Epithelial cell of prostate (primary cell): ENCODE measurements around the gene RYR3.

Source experiments
- DNase-seq: peaks from one replicate; pipeline ENCODE4 v3.0.0-alpha.2; 2011; ENCODE audit warnings: low read depth, low spot score
- H3K27ac ChIP-seq: fragments of 450-650 bp; 2 replicates; pipeline ENCODE4 v1.5.1; 2017; ENCODE audit warnings: mild to moderate bottlenecking

The RYR3 gene

GRCh38 chr15:33317896-33318295 lies 7.1 kb downstream of the RYR3 start:
- DNase-seq = no peak
- no peak overlapping the region for H3K27ac ChIP-seq

DNA sequence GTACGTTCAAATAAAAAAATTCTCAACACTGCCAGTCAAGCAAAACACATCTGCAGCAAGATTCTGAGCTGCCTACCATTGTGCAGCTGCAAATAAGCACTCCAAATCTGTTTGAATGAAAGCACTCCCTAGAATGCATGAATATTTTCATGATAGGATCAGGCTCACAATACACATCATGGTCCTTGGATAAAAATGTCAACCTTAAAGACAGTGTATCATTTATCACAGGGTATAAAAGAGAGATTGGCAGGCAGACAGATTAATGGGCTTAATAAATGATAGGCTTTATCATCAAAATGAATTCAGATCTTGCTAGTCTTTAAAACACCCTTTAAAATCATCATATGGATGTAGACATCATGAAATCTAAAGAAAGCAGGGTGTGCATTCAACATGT lies 9.2 kb downstream of the RYR3 start:
- no peak for DNase-seq
- no peak overlapping the region for H3K27ac ChIP-seq

DNA sequence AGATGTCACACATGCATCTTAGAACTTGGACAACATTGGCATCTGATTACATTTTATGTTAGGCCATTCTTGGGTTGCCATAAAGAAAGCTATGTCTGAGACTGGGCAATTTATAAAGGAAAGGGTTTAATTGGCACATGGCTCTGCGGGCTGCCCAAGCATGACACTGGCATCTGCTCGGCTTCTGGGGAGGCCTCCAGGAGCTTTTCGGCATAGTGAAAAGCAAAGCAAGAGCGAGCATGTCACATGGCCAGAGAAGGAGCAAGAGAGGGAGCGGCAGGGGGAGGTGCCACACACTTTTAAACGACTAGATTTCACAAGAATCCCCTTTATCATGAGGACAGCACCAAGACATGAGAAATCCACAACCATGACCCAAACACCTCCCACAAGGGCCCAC lies 11.3 kb downstream of the RYR3 start:
- no peak for DNase-seq
- H3K27ac ChIP-seq = no peak overlapping the region

DNA sequence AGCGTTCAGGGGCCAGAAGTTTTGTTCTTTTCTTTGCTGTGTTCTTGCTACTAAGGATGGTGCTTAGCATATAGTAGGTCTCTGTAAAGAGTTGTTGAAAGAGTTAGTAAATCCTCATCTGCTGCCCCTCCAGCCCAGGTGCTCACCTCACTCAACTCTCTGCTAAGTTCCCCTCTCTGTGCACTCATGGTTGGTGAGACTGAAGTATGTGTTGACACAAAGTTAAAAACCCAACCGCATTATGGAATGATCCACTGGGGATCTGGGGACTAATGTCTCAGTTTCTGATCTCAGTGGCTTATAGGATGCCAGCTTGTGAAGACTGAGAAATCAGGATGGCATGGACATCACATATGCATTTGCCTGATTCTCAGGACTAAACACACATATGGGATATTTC lies 13.8 kb downstream of the RYR3 start:
- no peak for DNase-seq
- no peak overlapping the region for H3K27ac ChIP-seq

GRCh38 chr15:33326908-33327307 lies 16.1 kb downstream of the RYR3 start:
- no peak overlapping the region for H3K27ac ChIP-seq
- no peak for DNase-seq

- DNase-seq = no peak
- no peak overlapping the region for H3K27ac ChIP-seq
Measured at GRCh38 chr15:33328106-33328505, 17.3 kb downstream of the RYR3 start.

- no peak for DNase-seq
- no peak overlapping the region for H3K27ac ChIP-seq
Measured at GRCh38 chr15:33329457-33329856, 18.7 kb downstream of the RYR3 start.

DNA sequence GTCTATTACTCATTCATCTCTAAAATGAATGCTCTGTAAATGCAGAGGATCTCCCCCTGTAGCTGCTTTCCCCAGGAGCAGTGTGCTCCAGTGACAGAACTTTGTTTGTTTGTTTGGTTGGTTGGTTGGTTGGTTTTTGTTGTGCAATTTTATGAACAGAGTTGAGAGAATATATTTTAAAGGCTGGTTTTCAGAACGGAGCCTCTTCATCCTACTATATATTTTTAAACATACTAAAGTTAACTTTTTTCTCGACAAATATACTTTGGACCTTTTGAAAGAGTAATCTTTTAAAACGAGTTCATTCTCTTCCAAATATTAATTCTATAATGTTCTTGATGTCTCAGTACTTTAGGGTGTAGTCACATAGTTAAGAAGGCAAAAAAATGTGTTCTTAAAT lies 20.2 kb downstream of the RYR3 start:
- no peak overlapping the region for H3K27ac ChIP-seq
- no peak for DNase-seq

- H3K27ac ChIP-seq = no peak overlapping the region
- DNase-seq = no peak
Measured at GRCh38 chr15:33341953-33342352, 31.2 kb downstream of the RYR3 start.

DNA sequence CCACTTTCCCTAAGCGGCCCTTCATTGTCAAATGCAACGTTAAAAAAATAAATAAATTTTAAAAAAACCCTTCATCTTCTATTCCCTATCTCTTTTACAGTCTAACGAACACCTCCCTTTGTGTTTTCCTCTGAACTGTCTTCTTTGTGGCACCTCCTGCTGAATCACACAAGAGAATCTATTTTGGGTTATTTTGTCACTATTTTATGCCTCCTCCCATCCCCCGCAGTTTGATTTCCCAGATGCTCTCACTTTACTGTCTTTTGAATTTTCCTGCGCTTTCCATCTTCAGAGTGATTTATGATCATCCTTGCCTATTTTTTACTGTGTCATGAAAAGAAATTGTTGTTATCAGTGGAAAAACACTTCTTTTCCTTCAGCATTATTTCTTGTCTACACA lies 32.5 kb downstream of the RYR3 start:
- H3K27ac ChIP-seq = no peak overlapping the region
- no peak for DNase-seq

GRCh38 chr15:33344111-33344510 lies 33.3 kb downstream of the RYR3 start:
- no peak for DNase-seq
- H3K27ac ChIP-seq = no peak overlapping the region

GRCh38 chr15:33344530-33344929 lies 33.8 kb downstream of the RYR3 start:
- H3K27ac ChIP-seq = no peak overlapping the region
- no peak for DNase-seq

DNA sequence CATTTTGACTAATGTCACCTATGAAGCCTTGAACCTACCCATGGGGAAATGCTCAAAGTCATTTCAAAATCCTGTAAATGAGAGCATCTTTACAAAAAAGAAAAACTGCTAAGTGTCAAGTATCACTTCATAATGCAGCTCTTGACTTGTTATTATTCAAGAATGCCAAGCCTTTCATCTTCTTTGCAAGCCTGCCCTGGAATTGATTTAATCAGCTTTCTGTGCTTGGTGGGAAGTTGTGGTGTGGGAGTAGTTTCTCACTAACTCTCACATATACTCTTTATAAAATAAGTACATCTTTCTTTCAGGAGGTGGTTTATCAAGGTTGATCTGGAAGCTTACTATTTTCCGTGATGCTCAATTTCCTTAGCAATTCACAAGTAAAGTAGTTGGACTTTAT lies 43.6 kb downstream of the RYR3 start:
- no peak overlapping the region for H3K27ac ChIP-seq
- DNase-seq = no peak

DNA sequence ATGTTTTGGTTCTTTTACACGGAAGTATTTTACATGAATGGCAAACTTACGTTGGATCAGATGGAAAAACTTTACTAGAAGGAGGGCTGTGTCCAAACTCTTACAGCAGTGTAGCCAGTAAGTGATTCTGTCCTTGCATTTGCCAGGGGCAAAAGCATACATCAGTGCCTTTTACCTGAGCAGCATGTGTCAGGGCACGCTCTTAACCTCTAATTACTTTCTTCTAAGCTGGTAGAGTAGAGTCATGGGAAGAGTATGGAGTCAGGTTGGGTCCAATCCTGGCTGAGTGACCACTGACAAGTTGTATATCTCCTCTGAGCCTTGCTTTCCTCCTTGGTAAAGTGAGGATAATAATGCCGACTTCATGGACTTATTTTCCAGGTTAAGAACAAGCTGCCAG lies 47.1 kb downstream of the RYR3 start:
- no peak for DNase-seq
- no peak overlapping the region for H3K27ac ChIP-seq

- no peak for DNase-seq
- H3K27ac ChIP-seq = no peak overlapping the region
Measured at GRCh38 chr15:33358306-33358705, 47.5 kb downstream of the RYR3 start.

- H3K27ac ChIP-seq = no peak overlapping the region
- no peak for DNase-seq
Measured at GRCh38 chr15:33360886-33361285, 50.1 kb downstream of the RYR3 start.

DNA sequence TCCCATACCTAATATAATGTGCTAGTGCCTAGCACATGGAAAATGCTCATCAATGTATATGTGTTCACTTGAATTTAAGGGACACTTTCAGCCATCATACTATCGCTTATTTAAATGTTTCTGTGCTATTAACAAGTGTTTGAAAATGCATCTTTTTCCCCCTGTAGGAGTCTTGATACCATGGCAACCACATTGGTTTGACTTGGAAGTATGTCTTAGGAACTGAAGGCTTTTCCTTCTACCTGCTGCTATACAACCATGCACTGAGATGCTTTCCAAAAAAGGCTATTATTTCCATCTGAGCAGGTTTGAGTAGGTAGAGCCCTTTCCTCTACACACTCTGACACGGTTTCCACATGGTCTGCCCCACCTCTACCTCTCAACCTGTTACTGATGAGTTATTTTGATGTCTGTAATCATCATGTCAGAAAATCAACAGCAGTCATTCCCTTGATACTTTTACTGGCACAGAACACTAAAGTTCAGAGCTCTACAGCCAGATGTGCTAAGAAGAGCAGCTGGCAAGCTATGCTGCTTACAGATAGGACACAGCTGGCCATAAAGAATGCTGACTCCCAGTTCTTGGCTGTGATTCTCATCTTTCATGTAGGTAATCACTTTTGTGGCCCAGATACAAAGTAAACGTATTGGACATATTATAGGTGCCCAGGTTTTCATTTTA lies 59.3 kb downstream of the RYR3 start:
- H3K27ac ChIP-seq = no peak overlapping the region
- DNase-seq = no peak

DNA sequence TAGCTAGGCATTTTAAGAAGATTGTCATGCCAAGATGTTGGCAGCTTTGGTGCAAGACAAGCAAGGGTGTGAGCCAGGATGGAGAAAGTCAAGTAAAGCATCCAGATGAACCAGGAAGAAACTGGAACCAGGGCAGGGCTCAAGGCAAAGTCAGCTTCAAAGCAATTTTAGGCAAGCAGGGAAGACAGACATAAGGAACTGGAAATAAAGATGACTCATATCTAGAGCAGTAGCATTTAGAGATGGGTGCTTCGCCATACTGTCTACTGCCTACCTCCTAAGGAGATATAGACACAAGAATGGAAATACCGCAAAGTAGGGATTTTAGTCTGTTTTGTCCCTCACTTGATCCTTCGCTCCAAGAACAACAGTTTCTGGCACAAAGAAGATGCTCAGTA lies 59.9 kb downstream of the RYR3 start:
- H3K27ac ChIP-seq = no peak overlapping the region
- no peak for DNase-seq

GRCh38 chr15:33371159-33371558 lies 60.4 kb downstream of the RYR3 start:
- DNase-seq = no peak
- no peak overlapping the region for H3K27ac ChIP-seq

DNA sequence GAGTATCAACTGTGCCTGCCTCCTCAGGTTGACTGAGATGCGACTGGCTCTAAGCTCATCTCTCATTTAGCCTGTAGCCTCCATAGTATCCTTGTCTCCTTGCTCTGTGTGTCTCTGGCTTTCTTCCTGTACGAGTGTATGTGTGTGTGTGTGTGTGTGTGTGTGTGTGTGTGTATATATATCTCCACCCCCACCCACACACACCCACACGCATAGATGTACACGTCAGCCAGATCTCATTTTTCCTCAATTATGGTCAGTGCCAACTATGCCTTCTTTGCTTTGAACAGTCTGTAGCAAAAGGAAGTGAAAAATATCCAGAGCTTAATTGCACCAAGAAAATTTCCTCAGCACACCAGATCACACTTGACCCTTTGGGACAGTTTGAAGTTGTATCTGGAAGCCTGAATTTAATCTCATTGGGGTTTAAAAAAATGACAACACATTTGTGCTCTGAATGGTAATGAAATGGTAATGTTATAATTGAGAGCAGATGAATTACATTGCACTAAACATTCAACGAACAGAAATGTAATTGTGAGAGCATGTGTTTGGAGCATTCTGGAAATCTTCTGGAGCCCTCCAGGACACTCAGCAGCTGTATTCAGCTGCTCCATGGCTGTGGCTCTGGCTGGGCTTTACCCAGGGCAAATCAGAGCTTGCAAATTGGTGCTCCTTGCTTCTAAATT lies 63.6 kb downstream of the RYR3 start:
- H3K27ac ChIP-seq = no peak overlapping the region
- no peak for DNase-seq

- DNase-seq = no peak
- no peak overlapping the region for H3K27ac ChIP-seq
Measured at GRCh38 chr15:33375236-33375635, 64.5 kb downstream of the RYR3 start.

- H3K27ac ChIP-seq = no peak overlapping the region
- DNase-seq = no peak
Measured at GRCh38 chr15:33377204-33377603, 66.4 kb downstream of the RYR3 start.
